HG02610 (cell line): ENCODE data around the gene SCYGR7.
"Not testable (repeated sequence)": the region's sequence is repeated elsewhere in the genome, so short reads cannot be mapped to it uniquely, and the experiment has no call there.

ENCODE experiments used
- ATAC-seq: cut with Tn5 transposase; IDR thresholded peaks from one replicate; pipeline ENCODE4 v1.9.1; 2021; ENCODE audit warnings: mild to moderate bottlenecking, moderate library complexity; ENCODE audit not compliant: unreplicated experiment

Gene SCYGR7

GRCh38 chr2:227728035-227728434 is at the start of gene SCYGR7:
Gene SCYGR7, plus strand, starts transcription at chr2:227728335. Its CDS starts 0 bp downstream, at chr2:227728335.
- no peak for ATAC-seq

GRCh38 chr2:227684258-227684657 is 43.9 kb upstream of the SCYGR7 start:
- no peak for ATAC-seq

- no peak for ATAC-seq
These were observed 40.9 kb upstream of the SCYGR7 start for GRCh38 chr2:227687189-227687588.

- ATAC-seq = no peak
These were observed 31.0 kb upstream of the SCYGR7 start for GRCh38 chr2:227696990-227697679.

GRCh38 chr2:227701556-227701955 is 26.6 kb upstream of the SCYGR7 start:
- no peak for ATAC-seq

- no peak for ATAC-seq
These were observed 24.8 kb upstream of the SCYGR7 start for GRCh38 chr2:227703280-227703732.

- no peak for ATAC-seq
These were observed 24.2 kb upstream of the SCYGR7 start for GRCh38 chr2:227703961-227704360.

- ATAC-seq = no peak
These were observed 21.3 kb upstream of the SCYGR7 start for GRCh38 chr2:227706859-227707258.

GRCh38 chr2:227707390-227707789 is 20.7 kb upstream of the SCYGR7 start:
- no peak for ATAC-seq

GRCh38 chr2:227710986-227711385 is 17.1 kb upstream of the SCYGR7 start:
- ATAC-seq = no peak

- ATAC-seq = no peak
These were observed 14.8 kb upstream of the SCYGR7 start for GRCh38 chr2:227713291-227713690.

GRCh38 chr2:227716501-227716900 is 11.6 kb upstream of the SCYGR7 start:
- no peak for ATAC-seq

GRCh38 chr2:227717687-227718567 is 10.2 kb upstream of the SCYGR7 start, which contains the start of gene SLC19A3:
Gene SLC19A3, minus strand, starts transcription at chr2:227718028. Its CDS starts 15,710 bp downstream, at chr2:227702318.
- ATAC-seq = no peak

- ATAC-seq = no peak
These were observed 8.5 kb upstream of the SCYGR7 start for GRCh38 chr2:227719641-227720040.

GRCh38 chr2:227720680-227721079 is 7.5 kb upstream of the SCYGR7 start:
- ATAC-seq = no peak

- not testable (repeated sequence) for ATAC-seq
These were observed 5.3 kb upstream of the SCYGR7 start for GRCh38 chr2:227722821-227723220.

- ATAC-seq = no peak
These were observed 3.6 kb upstream of the SCYGR7 start, which contains the start of gene SCYGR6 for GRCh38 chr2:227724394-227725039. Gene SCYGR6, minus strand, starts transcription at chr2:227724757. Its CDS starts 0 bp downstream, at chr2:227724757.

- ATAC-seq = no peak
These were observed 11.2 kb downstream of the SCYGR7 start for GRCh38 chr2:227739351-227739750.

GRCh38 chr2:227740705-227741104 is 12.6 kb downstream of the SCYGR7 start:
- ATAC-seq = not testable (repeated sequence)

GRCh38 chr2:227745594-227745993 is 17.5 kb downstream of the SCYGR7 start, which contains the start of gene SCYGR8:
Gene SCYGR8, plus strand, starts transcription at chr2:227745894. Its CDS starts 0 bp downstream, at chr2:227745894.
- no peak for ATAC-seq

GRCh38 chr2:227748079-227748478 is 19.9 kb downstream of the SCYGR7 start:
- ATAC-seq = no peak
